ENCODE results near the gene DMAC2L. TPM values are rescaled to one million over a fixed set of nuclear protein-coding genes. Genes with fewer than 3 reads are reported as not detected.
"Not testable (repeated sequence)": the region's sequence is repeated elsewhere in the genome, so short reads cannot be mapped to it uniquely, and the experiment has no call there.

Gene DMAC2L
- polyA plus RNA-seq, 1 donor from 2014 or later, result 17.1 TPM

DNA sequence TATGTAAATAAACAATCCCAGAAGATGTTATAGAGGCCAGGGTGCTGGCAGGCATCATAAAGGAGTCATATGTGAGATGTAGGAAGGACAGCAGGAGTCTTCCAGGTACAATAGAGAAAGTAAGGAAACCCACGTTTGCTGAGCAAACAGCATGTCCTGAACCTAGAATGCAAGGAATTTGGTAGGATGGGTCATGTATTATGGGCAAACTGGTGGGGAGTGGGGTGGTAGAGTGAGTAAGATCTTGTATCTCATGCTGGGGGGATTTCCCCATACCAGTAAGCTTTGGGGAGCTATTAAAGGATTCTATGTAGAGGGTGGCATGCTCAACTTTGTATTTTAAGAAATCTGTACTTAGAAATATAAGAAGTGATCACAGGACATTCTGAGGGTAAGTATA, 43.6 kb downstream of the DMAC2L start:
- Histone ChIP-seq H3K9me2 (ENCODE audit: insufficient read depth, low read length) (no peaks in the 10 kb centered on the region), H3K27ac (ENCODE audit: low read length) (no peak overlapping the region), H3K4me2 (ENCODE audit: low read length) (no peak overlapping the region), H3K4me3 (ENCODE audit: low read length) (no peak overlapping the region), H2AFZ (ENCODE audit: low read depth, low read length) (no peak overlapping the region), H3K9me3 (ENCODE audit: low read length) (no peaks in the 10 kb centered on the region), H3K36me3 (ENCODE audit: insufficient read depth, low read length) (no peaks in the 10 kb centered on the region), H4K20me1 (ENCODE audit: insufficient read depth) (no peaks in the 10 kb centered on the region), H3F3A (ENCODE audit: insufficient read depth, low read length, poor library complexity, severe bottlenecking) (no peaks in the 10 kb centered on the region), H3K27me3 (ENCODE audit: insufficient read depth, low read depth, low read length) (no peaks in the 10 kb centered on the region), H3K79me2 (replicated peaks; ENCODE audit: insufficient read depth, low read length) (no peaks in the 10 kb centered on the region), H3K9ac (ENCODE audit: low read length) (no peak overlapping the region)
- no peak for TF ChIP-seq EP300 (conservative IDR thresholded peaks at IDR 0.05; ENCODE audit: poor library complexity, severe bottlenecking)
- no peak for TF ChIP-seq MXI1 (conservative IDR thresholded peaks at IDR 0.05; ENCODE audit: poor library complexity, severe bottlenecking)
- TF ChIP-seq, protein P1, sequence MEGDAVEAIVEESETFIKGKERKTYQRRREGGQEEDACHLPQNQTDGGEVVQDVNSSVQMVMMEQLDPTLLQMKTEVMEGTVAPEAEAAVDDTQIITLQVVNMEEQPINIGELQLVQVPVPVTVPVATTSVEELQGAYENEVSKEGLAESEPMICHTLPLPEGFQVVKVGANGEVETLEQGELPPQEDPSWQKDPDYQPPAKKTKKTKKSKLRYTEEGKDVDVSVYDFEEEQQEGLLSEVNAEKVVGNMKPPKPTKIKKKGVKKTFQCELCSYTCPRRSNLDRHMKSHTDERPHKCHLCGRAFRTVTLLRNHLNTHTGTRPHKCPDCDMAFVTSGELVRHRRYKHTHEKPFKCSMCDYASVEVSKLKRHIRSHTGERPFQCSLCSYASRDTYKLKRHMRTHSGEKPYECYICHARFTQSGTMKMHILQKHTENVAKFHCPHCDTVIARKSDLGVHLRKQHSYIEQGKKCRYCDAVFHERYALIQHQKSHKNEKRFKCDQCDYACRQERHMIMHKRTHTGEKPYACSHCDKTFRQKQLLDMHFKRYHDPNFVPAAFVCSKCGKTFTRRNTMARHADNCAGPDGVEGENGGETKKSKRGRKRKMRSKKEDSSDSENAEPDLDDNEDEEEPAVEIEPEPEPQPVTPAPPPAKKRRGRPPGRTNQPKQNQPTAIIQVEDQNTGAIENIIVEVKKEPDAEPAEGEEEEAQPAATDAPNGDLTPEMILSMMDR (IDR thresholded peaks at IDR 0.05; ENCODE audit: poor library complexity, severe bottlenecking), result no peak
- no peak for TF ChIP-seq RAD21 (conservative IDR thresholded peaks at IDR 0.05)
- TF ChIP-seq TAF1 (IDR thresholded peaks at IDR 0.05; ENCODE audit: low read depth), result no peak
- no peak for TF ChIP-seq EZH2 (IDR thresholded peaks at IDR 0.05; ENCODE audit: borderline replicate concordance, insufficient read depth, low read length, poor library complexity, severe bottlenecking)
- TF ChIP-seq, protein P2, sequence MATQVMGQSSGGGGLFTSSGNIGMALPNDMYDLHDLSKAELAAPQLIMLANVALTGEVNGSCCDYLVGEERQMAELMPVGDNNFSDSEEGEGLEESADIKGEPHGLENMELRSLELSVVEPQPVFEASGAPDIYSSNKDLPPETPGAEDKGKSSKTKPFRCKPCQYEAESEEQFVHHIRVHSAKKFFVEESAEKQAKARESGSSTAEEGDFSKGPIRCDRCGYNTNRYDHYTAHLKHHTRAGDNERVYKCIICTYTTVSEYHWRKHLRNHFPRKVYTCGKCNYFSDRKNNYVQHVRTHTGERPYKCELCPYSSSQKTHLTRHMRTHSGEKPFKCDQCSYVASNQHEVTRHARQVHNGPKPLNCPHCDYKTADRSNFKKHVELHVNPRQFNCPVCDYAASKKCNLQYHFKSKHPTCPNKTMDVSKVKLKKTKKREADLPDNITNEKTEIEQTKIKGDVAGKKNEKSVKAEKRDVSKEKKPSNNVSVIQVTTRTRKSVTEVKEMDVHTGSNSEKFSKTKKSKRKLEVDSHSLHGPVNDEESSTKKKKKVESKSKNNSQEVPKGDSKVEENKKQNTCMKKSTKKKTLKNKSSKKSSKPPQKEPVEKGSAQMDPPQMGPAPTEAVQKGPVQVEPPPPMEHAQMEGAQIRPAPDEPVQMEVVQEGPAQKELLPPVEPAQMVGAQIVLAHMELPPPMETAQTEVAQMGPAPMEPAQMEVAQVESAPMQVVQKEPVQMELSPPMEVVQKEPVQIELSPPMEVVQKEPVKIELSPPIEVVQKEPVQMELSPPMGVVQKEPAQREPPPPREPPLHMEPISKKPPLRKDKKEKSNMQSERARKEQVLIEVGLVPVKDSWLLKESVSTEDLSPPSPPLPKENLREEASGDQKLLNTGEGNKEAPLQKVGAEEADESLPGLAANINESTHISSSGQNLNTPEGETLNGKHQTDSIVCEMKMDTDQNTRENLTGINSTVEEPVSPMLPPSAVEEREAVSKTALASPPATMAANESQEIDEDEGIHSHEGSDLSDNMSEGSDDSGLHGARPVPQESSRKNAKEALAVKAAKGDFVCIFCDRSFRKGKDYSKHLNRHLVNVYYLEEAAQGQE (IDR thresholded peaks at IDR 0.05; ENCODE audit: borderline replicate concordance), result no peak
- no peak for TF ChIP-seq POLR2AphosphoS5 (IDR thresholded peaks at IDR 0.05)
- no peak for TF ChIP-seq SMC3 (conservative IDR thresholded peaks at IDR 0.05; ENCODE audit: poor library complexity)

DNA sequence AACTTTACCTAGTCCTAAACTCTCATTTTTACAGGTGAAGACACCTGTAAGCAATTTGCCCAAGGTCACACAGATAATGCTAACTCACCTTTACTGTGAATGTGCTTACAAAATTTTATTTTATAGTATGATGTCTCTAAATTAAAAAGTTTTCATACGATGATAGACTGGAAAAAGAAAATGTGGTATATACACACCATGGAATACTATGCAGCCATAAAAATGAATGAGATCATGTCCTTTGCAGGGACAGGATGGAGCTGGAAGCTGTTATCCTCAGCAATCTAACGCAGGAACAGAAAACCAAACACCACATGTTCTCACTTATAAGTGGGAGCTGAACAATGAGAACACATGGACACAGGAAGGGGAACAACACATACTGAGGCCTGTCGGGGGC, 44.2 kb downstream of the DMAC2L start:
- H3K9ac ChIP-seq (ENCODE audit: low read length); H3K4me3 ChIP-seq (ENCODE audit: low read length); H4K20me1 ChIP-seq (ENCODE audit: insufficient read depth); H3K4me2 ChIP-seq (ENCODE audit: low read length); H3K79me2 ChIP-seq (replicated peaks; ENCODE audit: insufficient read depth, low read length); H3F3A ChIP-seq (ENCODE audit: insufficient read depth, low read length, poor library complexity, severe bottlenecking); H3K27ac ChIP-seq (ENCODE audit: low read length); H3K27me3 ChIP-seq (ENCODE audit: insufficient read depth, low read depth, low read length); H3K36me3 ChIP-seq (ENCODE audit: insufficient read depth, low read length); H2AFZ ChIP-seq (ENCODE audit: low read depth, low read length); H3K9me2 ChIP-seq (ENCODE audit: insufficient read depth, low read length); H3K9me3 ChIP-seq (ENCODE audit: low read length): not testable (repeated sequence)

DNA sequence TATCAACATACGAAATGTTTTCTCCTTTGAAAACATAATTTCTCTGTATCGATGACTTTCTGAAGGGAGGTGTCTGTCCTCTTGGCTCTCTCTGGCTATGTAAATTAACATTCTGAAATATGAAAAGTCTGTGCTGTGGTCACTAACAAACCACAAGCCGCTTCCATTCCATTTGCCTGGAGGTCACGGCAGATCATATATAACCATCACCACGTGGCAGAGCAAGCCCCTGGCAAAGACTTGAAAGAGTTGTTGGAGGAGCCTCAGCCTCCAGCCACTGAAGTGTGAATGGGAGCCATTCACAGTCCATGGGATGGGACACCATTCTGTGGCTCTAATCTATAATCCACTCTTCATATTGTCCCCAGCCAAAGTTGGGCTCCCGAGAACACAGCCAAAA, 45.0 kb downstream of the DMAC2L start:
- Histone ChIP-seq H3K36me3 (ENCODE audit: insufficient read depth, low read length) (no peaks in the 10 kb centered on the region), H4K20me1 (ENCODE audit: insufficient read depth) (no peaks in the 10 kb centered on the region), H3K27me3 (ENCODE audit: insufficient read depth, low read depth, low read length) (no peaks in the 10 kb centered on the region), H3F3A (ENCODE audit: insufficient read depth, low read length, poor library complexity, severe bottlenecking) (no peaks in the 10 kb centered on the region), H3K9me2 (ENCODE audit: insufficient read depth, low read length) (no peaks in the 10 kb centered on the region), H3K9ac (ENCODE audit: low read length) (no peak overlapping the region), H3K4me2 (ENCODE audit: low read length) (no peak overlapping the region), H3K27ac (ENCODE audit: low read length) (no peak overlapping the region), H3K4me3 (ENCODE audit: low read length) (no peak overlapping the region), H3K79me2 (replicated peaks; ENCODE audit: insufficient read depth, low read length) (no peaks in the 10 kb centered on the region), H2AFZ (ENCODE audit: low read depth, low read length) (no peak overlapping the region), H3K9me3 (ENCODE audit: low read length) (no peaks in the 10 kb centered on the region)
- TF ChIP-seq RAD21 (conservative IDR thresholded peaks at IDR 0.05) (no peak), MXI1 (conservative IDR thresholded peaks at IDR 0.05; ENCODE audit: poor library complexity, severe bottlenecking) (no peak), EZH2 (IDR thresholded peaks at IDR 0.05; ENCODE audit: borderline replicate concordance, insufficient read depth, low read length, poor library complexity, severe bottlenecking) (no peak), EP300 (conservative IDR thresholded peaks at IDR 0.05; ENCODE audit: poor library complexity, severe bottlenecking) (no peak), SMC3 (conservative IDR thresholded peaks at IDR 0.05; ENCODE audit: poor library complexity) (no peak), POLR2AphosphoS5 (IDR thresholded peaks at IDR 0.05) (no peak), TAF1 (IDR thresholded peaks at IDR 0.05; ENCODE audit: low read depth) (no peak)
- TF ChIP-seq, protein P1 (IDR thresholded peaks at IDR 0.05; ENCODE audit: poor library complexity, severe bottlenecking), result no peak
- TF ChIP-seq, protein P2 (IDR thresholded peaks at IDR 0.05; ENCODE audit: borderline replicate concordance), result no peak
